Prostate gland (tissue), 2 donors: ENCODE results near the gene PPP1R7. TPM values are rescaled to one million over a fixed set of nuclear protein-coding genes. Genes with fewer than 3 reads are reported as not detected.

Experiments
- DNase-seq: peaks from one replicate; pipeline ENCODE4 v3.0.0-alpha.2; 2019; ENCODE audit warnings: low spot score
- H3K27ac ChIP-seq, 2 donors: fragments of 200-600 bp; sonication (generic); 2 replicates each; pipeline ENCODE4 v1.5.1; 2017 to 2019
- H3K27me3 ChIP-seq: fragments of 200-600 bp; sonication (generic); replicated peaks from 2 replicates; pipeline ENCODE4 v1.5.1; 2019; ENCODE audit not compliant: insufficient read depth
- H3K36me3 ChIP-seq, 2 donors: fragments of 200-600 bp; sonication (generic); 1 replicate in 1 of 2; 2 replicates in 1 of 2; pipeline versions ENCODE4 v1.5.1 to v1.8.1; 2017 to 2019
- H3K4me1 ChIP-seq: fragments of 200-600 bp; sonication (generic); replicated peaks from 2 replicates; pipeline ENCODE4 v1.5.1; 2019
- H3K4me3 ChIP-seq, 2 donors: fragments of 200-600 bp; sonication (generic); 2 replicates each; pipeline ENCODE4 v1.5.1; 2017 to 2019
- H3K9me3 ChIP-seq: fragments of 200-600 bp; sonication (generic); 2 replicates; pipeline ENCODE4 v1.5.1; 2017
- CTCF ChIP-seq, 4 experiments: fragments of 200-600 bp in 2 of 4; fragments of 450-650 bp in 2 of 4; sonication (generic) in 2 of 4; IDR thresholded peaks; 1 replicate in 3 of 4; 2 replicates in 1 of 4; pipeline ENCODE4 v1.5.1; 2016 to 2019; ENCODE audit warnings: antibody characterized with exemption in 4 of 4, mild to moderate bottlenecking in 2 of 4, moderate library complexity in 2 of 4
- POLR2A ChIP-seq: fragments of 450-650 bp; IDR thresholded peaks from one replicate; pipeline ENCODE4 v1.6.1; 2016; ENCODE audit warnings: antibody characterized with exemption, mild to moderate bottlenecking
- POLR2AphosphoS5 ChIP-seq: sonication (generic); formaldehyde crosslinking; IDR thresholded peaks from one replicate; pipeline ENCODE4 v1.6.1; 2017; ENCODE audit warnings: antibody characterized with exemption
- WGBS: methylation state at CpG from one replicate; pipeline ENCODE4 v1.1.5; 2018; 5-methylcytosine and 5-hydroxymethylcytosine counted together
- intact Hi-C: fragments of 100-400 bp; cut with DNase I; formaldehyde crosslinking; loops from one replicate; pipeline ENCODE4 v1.14.2; 2022
- small RNA-seq, 2 donors: library from RNA; depleted of rRNA; stranded (forward); fragments of <200 nt; gene quantifications; one replicate each; pipeline ENCODE3, GENCODE V24; 2016
- total RNA-seq, 2 donors: library from RNA; depleted of rRNA; stranded (reverse); fragments of >200 nt; gene quantifications; one replicate each; pipeline ENCODE4 v1.1.0, GENCODE V29; 2016

PPP1R7 gene
- total RNA-seq, 2 donors from 2014 or later = 50.0 to 91.3 TPM

GRCh38 chr2:241228860-241229516 lies 78.7 kb downstream of the PPP1R7 start:
- Histone ChIP-seq H3K27me3 (no peaks in the 10 kb centered on the region), H3K9me3 (no peaks in the 10 kb centered on the region), H3K4me1 (no peaks in the 10 kb centered on the region), H3K36me3 (peaks cover 19 to 48% of the 10 kb centered on the region in 2 donors), H3K27ac (no peak overlapping the region), H3K4me3 (no peak overlapping the region)
- intact Hi-C loops = no loop called here
- 79% methylated on average over 20 of the region's 20 CpGs for WGBS
- no peak for DNase-seq
- TF ChIP-seq POLR2AphosphoS5 (no peak), POLR2A (no peak), CTCF (IDR thresholded peaks at IDR 0.05) (no peak)

GRCh38 chr2:241229563-241230401 lies 79.5 kb downstream of the PPP1R7 start:
- Histone ChIP-seq H3K4me1 (no peaks in the 10 kb centered on the region), H3K9me3 (no peaks in the 10 kb centered on the region), H3K27me3 (no peaks in the 10 kb centered on the region), H3K27ac (no peak overlapping the region), H3K4me3 (no peak overlapping the region), H3K36me3 (peaks cover 27 to 56% of the 10 kb centered on the region in 2 donors)
- no peak for TF ChIP-seq POLR2A
- no peak for TF ChIP-seq CTCF (IDR thresholded peaks at IDR 0.05)
- no peak for TF ChIP-seq POLR2AphosphoS5
- 87% methylated on average over 23 of the region's 29 CpGs for WGBS
- intact Hi-C loops = no loop called here
- DNase-seq = no peak

- intact Hi-C loops = no loop called here
- no peak for DNase-seq
- no peak overlapping the region for H3K27ac ChIP-seq
- 93% methylated on average over 19 of the region's 19 CpGs for WGBS
- H3K36me3 ChIP-seq = peaks cover 31 to 60% of the 10 kb centered on the region in 2 donors
- H3K4me1 ChIP-seq = no peaks in the 10 kb centered on the region
- H3K27me3 ChIP-seq = no peaks in the 10 kb centered on the region
- TF ChIP-seq POLR2A (no peak), CTCF (IDR thresholded peaks at IDR 0.05) (no peak), POLR2AphosphoS5 (no peak)
- no peaks in the 10 kb centered on the region for H3K9me3 ChIP-seq
- no peak overlapping the region for H3K4me3 ChIP-seq
Observed at GRCh38 chr2:241230435-241230834, 80.2 kb downstream of the PPP1R7 start.

- no peak for DNase-seq
- WGBS = 88% methylated on average over 13 of the region's 13 CpGs
- peaks cover 53 to 72% of the 10 kb centered on the region in 2 donors for H3K36me3 ChIP-seq
- no peaks in the 10 kb centered on the region for H3K9me3 ChIP-seq
- no peak overlapping the region for H3K27ac ChIP-seq
- H3K27me3 ChIP-seq = no peaks in the 10 kb centered on the region
- H3K4me1 ChIP-seq = no peaks in the 10 kb centered on the region
- TF ChIP-seq CTCF (IDR thresholded peaks at IDR 0.05) = no peak
- no peak for TF ChIP-seq POLR2A
- no peak for TF ChIP-seq POLR2AphosphoS5
- intact Hi-C loops = no loop called here
- no peak overlapping the region for H3K4me3 ChIP-seq
Observed at GRCh38 chr2:241232736-241233575, 82.7 kb downstream of the PPP1R7 start.

Small RNAs within 50 kb of the gene (small RNA-seq; reads per million reads assigned to genes)
- 0 reads per million in 2 donors for gene AC005237.2

Other genes with a start within 250 kb of the PPP1R7 start
- gene CROCC2, start 244.1 kb upstream of the PPP1R7 start, total RNA-seq = under 1 TPM in 1 of 2 donors, not detected in 1; 0.23 TPM
- gene SNED1, start 151.8 kb upstream of the PPP1R7 start, total RNA-seq = 100 to 1,000 TPM in 1 of 2 donors, 10 to 100 TPM in 1; 32.0 to 115 TPM
- 10 to 100 TPM; 91.3 to 98.5 TPM for gene MTERF4, start 48.2 kb upstream of the PPP1R7 start, total RNA-seq
- 100 to 1,000 TPM in 1 of 2 donors, 10 to 100 TPM in 1; 49.2 to 200 TPM for gene PASK, start 995 bp upstream of the PPP1R7 start, total RNA-seq
- gene ANO7, start 38.2 kb downstream of the PPP1R7 start, total RNA-seq = 100 to 1,000 TPM; 140 to 187 TPM
- gene HDLBP, start 165.2 kb downstream of the PPP1R7 start, total RNA-seq = 100 to 1,000 TPM; 529 to 612 TPM
- 100 to 1,000 TPM; 202 to 284 TPM for gene SEPTIN2, start 165.5 kb downstream of the PPP1R7 start, total RNA-seq
- 10 to 100 TPM; 32.4 to 35.9 TPM for gene FARP2, start 205.8 kb downstream of the PPP1R7 start, total RNA-seq